Endothelial cell of umbilical vein (primary cell): ENCODE measurements around the gene NTSR1.

ENCODE experiments used
- EZH2 ChIP-seq: IDR thresholded peaks from 2 replicates; pipeline ENCODE4 v1.6.1; 2012; ENCODE audit warnings: borderline replicate concordance, low read depth, mild to moderate bottlenecking, moderate library complexity, low read length, inconsistent platforms; ENCODE audit not compliant: severe bottlenecking
- GATA2 ChIP-seq: IDR thresholded peaks from 2 replicates; pipeline ENCODE4 v1.7.0; 2011; ENCODE audit warnings: low read depth, mild to moderate bottlenecking, moderate library complexity, mixed read lengths, low read length; ENCODE audit not compliant: insufficient read length, insufficient read depth
- POLR2A ChIP-seq: IDR thresholded peaks from 2 replicates; pipeline ENCODE4 v1.6.1; 2012; ENCODE audit warnings: low read depth, mild to moderate bottlenecking, control low read depth, low read length

GRCh38 chr20:62670998-62671397, 37.6 kb upstream of the NTSR1 start:
- no peak for TF ChIP-seq EZH2
- no peak for TF ChIP-seq GATA2
- no peak for TF ChIP-seq POLR2A
